Suprapubic skin (tissue), 3 donors: ENCODE results near the gene FXYD3.

Experiments
- CTCF ChIP-seq, 2 donors: fragments of 200-600 bp in 1 of 2; fragments of 450-650 bp in 1 of 2; sonication (generic) in 1 of 2; IDR thresholded peaks; one replicate each; pipeline ENCODE4 v1.5.1; 2016 to 2019; ENCODE audit warnings: antibody characterized with exemption in 2 of 2, mild to moderate bottlenecking in 1 of 2, moderate library complexity in 1 of 2
- POLR2A ChIP-seq, 2 donors: fragments of 450-650 bp; IDR thresholded peaks; one replicate each; pipeline ENCODE4 v1.6.1; 2017; ENCODE audit warnings: antibody characterized with exemption in 2 of 2, mild to moderate bottlenecking in 2 of 2, moderate library complexity in 2 of 2

DNA sequence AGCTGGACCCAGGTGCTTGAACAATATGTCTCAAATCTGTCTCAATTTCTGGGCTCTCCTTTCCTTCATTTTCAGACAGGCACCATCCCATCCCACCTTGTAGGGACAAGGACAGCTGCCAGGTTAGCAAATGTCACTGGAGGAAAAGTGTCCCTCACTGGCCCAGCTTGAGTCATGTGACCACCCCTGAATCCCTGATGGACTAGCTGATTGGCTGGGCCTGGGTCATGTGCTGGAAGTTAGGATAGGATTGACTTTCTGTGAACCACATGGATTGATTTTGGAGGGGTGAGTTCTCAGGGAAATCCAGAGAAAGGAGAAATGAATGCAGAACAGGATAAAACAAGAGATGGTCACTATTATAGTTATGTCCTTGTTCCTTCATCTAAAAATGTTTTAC, 28.2 kb upstream of the FXYD3 start:
- no peak for TF ChIP-seq CTCF (IDR thresholded peaks at IDR 0.05)
- no peak for TF ChIP-seq POLR2A (IDR thresholded peaks at IDR 0.05)
